GM19023 (cell line): Measurements from ENCODE around the gene ATOH8.

Experiments
- ATAC-seq: cut with Tn5 transposase; IDR thresholded peaks from one replicate; pipeline ENCODE4 v1.9.1; 2021; ENCODE audit warnings: mild to moderate bottlenecking, moderate library complexity; ENCODE audit not compliant: unreplicated experiment

ATOH8 gene

DNA sequence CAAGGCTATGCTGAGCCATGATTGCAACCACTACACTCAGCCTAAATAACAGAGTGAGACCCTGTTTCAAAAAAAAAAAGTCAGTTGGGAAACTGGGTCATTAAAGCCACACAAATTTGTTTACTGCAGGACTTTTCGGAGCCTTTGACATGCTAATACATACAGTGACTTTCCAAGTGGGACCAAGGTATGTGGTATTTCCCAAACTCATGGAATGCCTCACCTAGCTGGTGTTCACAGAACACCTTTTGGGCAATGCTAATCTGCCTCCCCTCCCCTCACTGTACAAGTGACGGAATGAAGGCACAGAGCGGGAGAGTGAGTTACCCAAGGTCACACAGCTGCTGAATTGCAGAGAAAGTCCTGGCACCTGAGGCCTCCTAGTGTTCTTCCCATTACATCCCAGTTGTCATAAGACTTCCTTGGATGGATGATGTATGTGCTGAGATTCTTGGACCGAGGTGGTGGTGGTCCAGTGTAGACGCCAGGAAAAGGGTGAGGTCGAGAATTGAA, 30.7 kb downstream of the ATOH8 start:
- no peak for ATAC-seq

DNA sequence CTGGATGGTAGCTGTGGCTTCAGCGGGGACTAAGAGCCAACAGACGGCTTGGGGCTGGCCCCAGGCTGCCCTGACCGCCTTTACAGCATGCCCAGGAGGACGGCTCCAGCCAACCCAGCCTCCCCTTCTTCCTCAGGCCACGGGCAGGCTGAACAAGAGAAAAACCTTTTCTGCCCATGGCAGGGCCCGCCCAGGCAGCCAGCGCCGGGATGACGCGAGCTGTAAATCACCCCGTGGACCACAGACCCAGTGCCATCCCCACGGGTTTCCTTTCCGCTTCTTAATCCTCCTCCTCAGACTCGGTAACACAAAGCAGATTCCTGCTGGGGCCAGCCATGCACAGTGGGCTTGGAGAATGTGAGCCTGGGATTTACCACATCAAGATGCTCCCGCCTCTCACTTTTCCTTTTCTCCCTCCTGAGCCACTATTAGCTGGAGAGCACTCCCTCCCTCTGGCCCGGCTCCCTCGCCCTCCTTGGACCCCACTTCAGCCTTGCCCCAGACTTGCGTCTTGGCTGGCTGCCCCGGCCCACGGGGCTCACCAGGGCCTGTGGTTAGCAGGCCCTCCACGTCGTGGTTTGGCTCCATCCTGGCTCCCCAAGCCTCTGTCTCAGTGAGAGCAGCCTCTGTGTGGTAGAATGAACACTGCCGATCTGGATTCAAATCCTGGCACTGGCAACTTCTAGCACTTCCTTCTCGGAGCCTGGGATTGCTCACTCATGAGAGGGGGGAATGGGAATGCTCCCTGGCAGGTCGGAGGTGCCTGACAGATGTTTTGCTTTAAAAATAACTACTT, 31.4 kb downstream of the ATOH8 start:
- no peak for ATAC-seq

DNA sequence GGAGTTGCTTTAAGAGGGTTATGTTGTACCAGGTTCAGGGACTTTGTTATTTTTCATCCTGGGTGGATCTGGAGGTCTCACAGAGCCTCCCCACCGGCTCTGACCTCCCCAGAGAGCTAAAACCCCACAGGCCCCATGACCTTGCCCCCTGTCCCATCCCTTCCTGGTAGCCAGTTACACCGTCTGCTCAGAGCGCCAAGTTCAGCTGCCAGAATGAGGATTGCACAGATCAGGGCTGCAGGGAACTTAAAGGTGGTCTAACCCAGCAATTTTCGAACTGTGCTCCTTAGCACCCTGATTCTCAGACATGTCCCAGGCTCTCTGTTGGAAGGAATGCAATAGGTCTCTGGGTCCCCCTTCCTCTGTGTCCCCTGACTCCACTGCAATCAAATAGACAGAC, 32.1 kb downstream of the ATOH8 start:
- no peak for ATAC-seq

DNA sequence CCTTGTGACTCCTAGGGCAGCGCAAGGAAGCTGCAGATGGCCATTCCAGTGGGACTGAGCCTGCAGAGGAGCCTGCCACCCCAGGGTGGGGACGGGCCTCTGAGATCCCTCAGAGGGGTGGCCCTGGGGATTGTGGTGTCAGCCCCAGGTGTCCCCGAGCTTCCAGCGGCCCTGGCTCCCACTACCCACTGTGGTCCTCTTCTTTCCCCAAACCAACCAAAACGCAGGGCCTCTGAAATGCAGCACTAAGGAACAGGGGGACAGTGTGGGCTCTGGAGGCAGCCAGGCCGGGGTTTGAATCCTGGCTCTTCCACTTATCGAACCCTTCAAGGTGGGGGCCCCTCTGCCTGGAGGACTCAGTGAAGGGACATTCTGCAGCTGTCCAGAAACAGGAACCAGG, 32.7 kb downstream of the ATOH8 start:
- ATAC-seq: no peak

DNA sequence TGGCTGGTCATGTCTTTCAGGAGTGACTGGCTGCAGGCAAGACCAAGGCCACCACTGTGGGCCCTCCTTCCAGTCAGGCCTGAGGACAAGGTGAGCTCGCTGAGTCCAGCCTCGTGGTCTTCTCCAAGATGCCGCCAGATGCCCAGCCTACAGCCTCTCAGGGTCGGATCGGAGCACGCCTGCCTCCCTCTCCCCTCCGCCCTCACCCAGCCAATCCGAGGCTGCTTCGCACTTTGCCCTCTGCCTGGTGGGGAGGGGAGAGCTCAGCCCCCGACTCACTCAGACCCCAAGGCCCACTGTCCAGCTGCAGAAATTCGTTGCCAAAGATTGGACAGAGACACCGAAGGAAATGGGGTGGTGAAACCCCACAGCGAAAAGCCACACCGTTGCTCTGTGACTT, 33.1 kb downstream of the ATOH8 start:
- no peak for ATAC-seq

DNA sequence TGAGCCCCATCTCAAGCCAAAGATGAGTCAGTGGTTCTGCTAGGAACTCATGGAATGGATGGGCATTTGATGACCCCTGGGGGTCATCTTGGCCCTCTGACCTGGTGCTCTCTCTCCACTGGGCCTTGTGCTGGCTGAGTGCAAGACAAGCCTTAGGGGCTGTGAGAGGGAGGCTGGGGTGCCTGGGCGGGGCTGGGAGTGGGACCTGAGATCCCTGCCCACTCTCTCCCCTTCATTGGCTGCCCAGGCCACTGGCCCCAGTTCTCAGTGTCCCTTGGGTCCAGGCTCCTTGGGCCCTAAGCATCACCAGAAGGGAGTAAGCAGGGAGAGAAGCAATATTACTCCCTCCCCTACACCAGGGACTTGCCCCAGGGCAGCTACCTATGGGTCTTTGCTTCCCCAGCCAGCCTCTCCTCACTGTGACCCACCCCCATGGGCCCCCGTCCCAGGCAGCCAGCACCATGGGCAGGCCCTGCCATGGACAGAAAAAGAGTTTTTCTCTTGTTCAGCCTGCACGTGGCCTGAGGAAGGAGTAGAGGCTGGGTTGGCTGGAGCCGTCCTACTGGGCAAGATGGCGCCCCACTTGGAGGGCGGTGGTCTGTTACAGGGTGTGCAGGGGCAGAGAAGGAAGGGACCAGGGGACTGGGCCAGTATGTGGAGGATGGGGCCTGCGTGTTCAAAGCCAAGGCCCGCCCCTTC, 33.6 kb downstream of the ATOH8 start:
- no peak for ATAC-seq

DNA sequence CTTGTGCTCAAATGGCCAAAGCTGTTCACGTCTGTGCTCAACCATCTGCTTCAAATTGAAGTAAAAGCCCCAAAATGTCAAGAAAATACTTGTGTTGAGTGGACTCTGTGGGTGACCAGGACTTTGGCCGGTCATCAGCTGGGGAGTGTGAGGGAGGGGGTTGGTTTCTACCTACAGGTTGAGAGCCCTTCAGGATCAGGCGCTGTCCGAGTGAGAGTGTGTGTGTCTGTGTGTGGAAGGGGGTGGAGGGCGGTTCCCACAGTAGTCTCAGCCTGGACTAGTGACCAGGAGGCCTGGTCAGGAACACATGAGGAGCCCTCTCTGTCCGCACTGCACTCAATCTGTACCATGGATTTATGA, 34.2 kb downstream of the ATOH8 start:
- no peak for ATAC-seq

DNA sequence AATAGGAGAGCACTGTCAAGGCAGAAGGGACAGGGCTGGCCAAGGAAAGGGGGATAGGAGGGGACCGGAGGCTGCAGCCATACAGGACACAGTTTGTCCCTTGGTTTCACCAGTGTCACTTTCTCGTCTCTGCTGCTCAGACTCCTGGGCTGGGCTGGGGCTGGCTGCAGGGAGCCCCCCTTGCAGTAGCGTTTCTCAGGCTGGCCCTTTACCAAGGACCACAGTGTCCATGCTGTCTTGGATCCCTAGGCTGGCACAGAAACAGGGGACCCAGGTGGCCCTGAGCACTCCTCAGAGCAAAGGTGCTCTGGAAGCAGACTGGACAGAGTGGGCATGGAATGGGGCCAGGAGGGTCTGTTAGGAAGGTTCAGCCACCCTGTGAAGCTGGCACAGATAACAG, 34.8 kb downstream of the ATOH8 start:
- no peak for ATAC-seq

DNA sequence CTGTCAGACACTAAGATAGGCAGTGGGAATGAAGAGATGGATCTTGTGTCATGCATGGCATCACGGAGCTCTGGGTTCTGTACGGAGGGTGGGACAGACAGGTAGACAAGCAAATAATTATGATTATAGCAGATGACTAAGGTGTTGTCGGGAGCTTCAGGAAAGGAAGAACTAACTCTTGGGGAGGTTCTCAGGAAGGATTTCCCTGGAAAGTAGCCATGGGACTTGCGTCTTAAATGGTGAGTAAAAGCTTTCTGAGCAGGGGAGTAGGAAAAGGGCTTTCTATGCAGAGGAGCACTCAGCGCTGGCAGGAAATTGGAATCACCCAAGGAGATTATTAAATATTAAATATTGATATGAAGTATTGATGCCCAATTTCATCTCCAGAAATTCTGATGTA, 35.5 kb downstream of the ATOH8 start:
- no peak for ATAC-seq

DNA sequence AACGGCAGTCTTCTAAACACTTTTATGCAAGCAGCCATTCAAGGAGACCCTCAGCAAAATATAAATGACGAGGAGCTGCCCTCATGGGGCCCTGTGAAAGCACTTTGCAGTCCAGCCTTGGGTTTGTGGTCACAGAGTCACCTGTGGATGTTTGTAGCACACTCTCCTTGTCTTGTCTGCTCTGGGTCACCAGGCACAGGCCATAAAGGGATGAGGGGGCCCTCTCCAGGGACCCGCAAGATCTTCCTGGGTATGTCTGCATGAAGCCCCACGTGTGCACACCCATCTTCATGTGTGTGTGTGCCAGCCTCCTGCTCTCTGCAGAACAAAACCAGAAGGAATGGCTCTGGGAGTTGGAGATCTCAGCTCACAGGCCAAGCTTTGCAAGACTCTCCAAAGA, 36.2 kb downstream of the ATOH8 start:
- ATAC-seq: no peak

DNA sequence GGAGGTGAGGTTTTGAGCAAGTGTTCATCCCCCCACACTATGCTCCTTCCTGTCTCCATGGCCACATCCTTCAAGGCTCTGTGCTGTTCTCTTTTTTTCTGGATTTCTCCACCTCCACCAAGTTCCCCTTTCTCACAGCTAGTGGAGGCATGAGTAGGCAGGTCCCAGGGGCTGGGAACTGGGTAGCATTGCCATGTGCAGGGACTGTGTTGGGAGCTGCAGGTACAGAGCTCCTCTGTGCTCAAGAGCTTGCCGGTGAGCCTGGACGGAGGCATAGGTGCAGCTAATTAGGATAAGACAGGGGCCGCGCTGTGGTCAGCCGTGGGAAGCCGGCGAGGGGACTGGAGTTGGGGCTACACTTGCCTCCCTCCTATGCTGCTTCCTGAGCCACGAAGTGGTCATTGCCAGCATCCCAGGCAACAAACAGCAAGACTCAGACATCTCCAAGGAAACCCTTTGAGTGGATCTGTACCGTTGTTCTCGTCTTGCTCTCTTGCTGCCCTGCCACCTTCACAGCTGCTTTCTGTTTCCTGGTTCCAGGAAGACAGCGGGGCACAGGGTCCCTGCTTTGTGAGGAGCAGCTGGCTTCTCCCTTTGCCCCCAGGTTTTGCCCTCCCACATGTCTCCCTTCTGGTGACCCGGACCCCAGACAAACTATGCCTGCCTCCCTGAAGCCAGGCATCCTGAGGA, 36.9 kb downstream of the ATOH8 start:
- ATAC-seq: no peak

DNA sequence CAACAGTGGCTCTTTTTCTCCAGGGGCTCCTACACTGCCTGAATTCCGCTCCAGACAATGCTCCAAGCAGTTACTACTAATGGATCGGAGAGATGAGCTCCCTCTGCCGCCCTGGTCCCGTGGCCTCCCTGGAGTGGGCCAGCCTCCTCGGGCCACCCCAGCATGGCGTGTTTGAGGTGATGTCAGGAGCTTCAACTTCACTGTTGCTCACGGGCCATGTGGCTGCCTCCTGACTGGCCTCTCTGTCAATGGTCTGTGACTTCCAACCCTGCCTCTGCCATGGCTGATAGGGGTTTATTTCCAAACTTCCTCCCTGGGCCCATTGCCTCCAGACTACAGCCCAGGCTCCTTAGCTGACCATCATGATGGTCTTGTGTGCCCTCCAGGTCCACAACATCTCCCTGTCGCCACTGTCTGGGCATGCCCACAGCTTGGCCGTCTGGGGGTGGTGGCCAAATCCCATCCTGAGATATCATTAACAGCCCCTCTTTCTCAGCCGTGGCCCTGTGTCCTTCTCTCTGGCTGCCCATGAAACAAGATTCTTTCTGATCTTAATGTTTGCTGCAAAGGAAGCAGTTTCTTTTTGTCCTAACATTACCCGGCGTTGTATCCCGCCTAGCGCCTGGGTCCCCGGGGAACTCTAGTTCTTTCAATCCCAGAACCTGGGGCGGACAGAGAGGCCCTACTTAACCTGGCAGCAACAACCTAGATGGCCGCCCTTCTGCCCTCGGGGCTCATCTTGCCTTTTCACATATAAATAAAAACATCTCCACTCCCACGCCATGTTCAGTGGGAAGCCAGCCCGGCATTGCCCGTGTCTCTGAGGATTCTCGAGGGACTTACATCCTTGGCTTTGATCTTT, 38.1 kb downstream of the ATOH8 start:
- ATAC-seq: no peak

DNA sequence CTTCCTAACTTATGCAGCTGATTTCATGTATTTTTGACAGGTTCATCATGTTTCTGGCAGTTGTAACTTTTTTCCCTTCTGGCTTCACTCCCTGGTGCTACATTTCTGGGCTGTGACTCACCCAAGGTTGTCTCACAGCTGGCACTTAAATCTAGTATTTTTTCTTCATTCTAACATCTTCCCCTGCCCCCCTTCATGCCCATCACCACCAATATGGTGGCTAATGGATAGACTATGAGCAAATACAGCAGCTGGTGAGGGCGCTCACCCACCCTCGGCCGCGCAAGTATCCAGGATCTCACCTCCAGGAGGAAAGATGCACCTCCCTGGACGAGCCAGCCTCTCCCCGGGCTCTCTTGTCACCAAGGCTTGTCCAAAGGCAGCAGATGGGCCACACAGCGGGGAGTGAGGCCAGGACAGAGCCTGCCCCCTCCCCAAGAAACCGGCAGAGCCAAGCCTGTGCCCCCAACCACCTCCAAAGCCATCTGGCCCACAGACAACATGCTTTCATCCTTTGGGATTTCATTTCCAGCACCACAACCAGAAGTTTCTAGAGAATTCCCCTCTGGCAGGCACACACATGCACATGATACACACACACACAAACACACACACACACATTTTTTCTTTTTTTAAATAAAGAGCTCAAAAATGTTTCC, 39.1 kb downstream of the ATOH8 start:
- no peak for ATAC-seq

DNA sequence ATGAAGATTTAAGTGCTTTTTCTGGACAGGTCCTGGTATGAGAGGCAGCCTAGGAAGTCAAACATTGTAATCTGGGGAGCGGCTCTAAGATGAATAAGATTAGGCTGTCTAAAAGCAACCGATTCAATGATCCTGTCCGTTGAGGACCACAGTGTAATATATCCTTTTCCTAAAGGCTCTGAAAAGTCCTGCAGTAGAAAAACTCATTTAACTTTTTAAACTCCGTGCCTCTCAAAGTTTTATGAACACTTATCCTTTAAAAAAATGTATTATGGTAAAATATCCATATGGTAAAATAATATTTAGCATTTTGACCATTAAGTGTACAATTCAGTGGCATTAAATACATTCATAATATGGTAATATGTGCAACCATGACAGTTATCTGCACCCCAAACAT, 39.8 kb downstream of the ATOH8 start:
- ATAC-seq: no peak

DNA sequence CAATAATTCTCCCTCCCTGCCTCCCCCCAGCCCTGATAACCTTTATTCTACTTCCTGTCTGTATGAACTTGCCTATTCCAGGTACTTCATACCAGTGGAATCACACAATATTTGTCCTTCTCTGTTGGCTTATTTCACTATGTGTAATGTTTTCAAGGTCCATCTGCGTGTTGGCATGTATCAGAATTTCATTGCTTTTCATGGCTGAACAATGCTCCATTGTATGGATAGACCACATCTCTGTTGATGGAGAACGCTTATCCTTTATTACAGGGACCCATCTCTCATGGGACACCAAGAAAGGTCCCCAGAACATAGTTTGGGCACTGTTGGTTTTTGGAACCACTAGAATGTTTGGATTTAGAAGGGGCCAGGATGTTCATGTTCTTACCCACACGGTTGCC, 40.2 kb downstream of the ATOH8 start:
- no peak for ATAC-seq

DNA sequence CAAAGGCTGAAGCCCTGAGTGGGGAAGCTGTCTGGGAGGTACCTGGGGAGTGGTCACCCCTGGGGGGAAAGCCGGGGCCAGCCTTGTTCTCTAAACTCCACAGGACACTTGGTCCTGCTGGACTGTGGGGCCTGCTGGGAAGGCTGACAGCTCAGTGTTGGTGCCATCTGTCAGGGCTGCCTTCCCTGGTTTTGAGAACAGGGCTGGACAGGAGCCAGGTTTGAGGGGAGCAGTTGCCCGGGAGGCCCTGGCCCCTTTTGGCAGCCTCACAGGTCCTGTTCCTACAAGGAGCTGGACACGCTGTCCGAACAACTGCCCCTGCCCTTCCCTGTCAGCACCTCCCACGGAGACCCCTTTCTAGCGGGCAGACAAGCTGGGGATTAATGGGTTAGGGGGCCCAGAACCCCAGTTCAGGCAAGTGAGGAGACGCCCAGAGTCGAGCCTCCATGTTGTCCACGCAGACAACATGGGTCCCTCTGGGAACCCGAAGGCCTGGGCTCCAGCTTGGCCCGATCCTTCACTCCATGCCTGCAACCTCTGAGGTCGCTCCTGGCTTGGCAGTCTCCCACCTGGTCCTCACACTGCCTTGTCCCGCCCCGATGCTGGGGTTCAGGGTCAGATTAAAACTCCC, 40.8 kb downstream of the ATOH8 start:
- ATAC-seq: no peak

DNA sequence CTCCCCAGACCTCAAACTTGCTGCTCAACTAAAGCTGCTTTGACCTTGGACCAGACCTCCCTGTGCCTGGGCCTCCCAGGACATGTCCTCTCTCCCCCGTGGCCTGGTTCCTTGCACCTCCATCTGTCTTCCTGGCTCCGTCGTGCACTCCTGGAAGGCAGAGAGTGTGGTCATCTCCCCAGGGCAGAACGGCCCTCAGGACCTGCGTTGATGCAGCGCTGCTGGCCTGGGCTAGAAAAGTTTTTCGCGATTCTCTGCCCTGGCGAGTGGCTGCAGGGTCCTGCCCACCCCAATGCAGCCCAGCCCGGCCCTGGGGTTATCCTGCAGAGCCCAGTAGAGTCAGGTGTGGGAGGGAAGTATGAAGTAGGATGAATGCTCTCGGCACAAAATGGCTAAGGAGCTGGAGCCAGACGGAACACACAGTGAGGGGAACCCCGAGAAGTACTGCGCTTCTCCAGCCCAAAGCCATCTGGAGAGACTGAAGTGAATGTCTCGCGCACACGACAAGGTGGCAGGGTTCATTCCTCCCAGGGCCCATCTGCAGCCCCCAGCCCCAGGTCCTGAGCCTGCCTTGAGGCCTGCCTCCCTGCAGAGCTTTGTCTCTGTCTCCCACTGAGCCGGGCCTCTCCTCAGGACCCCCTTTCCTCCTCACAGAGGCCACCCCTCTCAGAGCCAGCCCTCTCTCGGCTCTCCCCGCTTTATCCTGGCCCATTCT, 41.7 kb downstream of the ATOH8 start:
- no peak for ATAC-seq

DNA sequence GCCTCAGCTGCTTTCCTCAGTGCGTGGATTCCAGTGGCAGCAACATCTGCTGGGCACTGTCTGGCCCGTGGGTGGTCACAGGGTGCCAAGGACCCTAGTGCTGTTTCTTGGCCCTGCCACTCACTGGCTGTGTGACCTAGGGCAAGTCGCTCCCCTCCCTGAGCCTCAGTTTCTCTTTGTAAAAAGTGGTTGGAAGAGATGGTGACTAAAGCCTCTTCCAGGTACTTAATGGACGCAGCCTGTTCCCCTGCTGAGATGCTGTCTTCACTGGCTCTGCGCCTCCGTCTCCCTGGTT, 42.2 kb downstream of the ATOH8 start:
- ATAC-seq: no peak
